OCI-LY1 (cell line): ENCODE data around the gene ACOT9.

Experiments
- EZH2 ChIP-seq: fragments of 200-600 bp; sonication (generic), shearing (Covaris generic); IDR thresholded peaks from 2 replicates; pipeline ENCODE4 v1.8.0; 2017; ENCODE audit warnings: borderline replicate concordance, mixed run types, mild to moderate bottlenecking, antibody characterized with exemption, low read length, moderate library complexity, mixed read lengths
- TF ChIP-seq, protein P1 (sequence below): fragments of 200-600 bp; sonication (generic), shearing (Covaris generic); IDR thresholded peaks from 2 replicates; pipeline ENCODE4 v1.5.1; 2017; ENCODE audit warnings: mild to moderate bottlenecking, antibody characterized with exemption, low read length, moderate library complexity, mixed read lengths

DNA sequence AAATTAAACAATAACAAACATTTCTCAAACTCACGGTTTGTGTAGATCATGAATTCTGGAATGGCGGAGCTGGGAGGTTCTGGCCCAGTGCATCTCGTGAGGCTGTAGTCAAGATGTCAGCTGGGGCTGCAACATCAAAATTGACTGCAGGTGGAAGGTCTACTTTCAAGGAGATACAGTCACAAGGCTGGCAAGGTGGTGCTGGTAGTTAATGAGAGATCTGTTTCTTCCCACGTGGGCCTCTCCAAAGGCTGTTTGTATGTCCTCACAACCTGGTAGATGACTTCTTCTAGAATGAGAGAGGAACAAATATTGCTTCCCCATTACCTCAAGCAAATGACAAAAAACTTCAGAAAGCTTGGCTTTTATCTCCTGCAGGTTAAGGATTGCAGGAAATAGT is 83.7 kb downstream of the ACOT9 start:
- TF ChIP-seq, protein P1, sequence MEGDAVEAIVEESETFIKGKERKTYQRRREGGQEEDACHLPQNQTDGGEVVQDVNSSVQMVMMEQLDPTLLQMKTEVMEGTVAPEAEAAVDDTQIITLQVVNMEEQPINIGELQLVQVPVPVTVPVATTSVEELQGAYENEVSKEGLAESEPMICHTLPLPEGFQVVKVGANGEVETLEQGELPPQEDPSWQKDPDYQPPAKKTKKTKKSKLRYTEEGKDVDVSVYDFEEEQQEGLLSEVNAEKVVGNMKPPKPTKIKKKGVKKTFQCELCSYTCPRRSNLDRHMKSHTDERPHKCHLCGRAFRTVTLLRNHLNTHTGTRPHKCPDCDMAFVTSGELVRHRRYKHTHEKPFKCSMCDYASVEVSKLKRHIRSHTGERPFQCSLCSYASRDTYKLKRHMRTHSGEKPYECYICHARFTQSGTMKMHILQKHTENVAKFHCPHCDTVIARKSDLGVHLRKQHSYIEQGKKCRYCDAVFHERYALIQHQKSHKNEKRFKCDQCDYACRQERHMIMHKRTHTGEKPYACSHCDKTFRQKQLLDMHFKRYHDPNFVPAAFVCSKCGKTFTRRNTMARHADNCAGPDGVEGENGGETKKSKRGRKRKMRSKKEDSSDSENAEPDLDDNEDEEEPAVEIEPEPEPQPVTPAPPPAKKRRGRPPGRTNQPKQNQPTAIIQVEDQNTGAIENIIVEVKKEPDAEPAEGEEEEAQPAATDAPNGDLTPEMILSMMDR: no peak
- TF ChIP-seq EZH2: no peak
